Globus pallidus (tissue), 1 donor: Measurements from ENCODE around the gene NDUFAF2.
"Not testable (repeated sequence)": the region's sequence is repeated elsewhere in the genome, so short reads cannot be mapped to it uniquely, and the experiment has no call there.

Experiments
- DNase-seq: peaks from one replicate; pipeline ENCODE4 v3.0.0-alpha.2; 2015; ENCODE audit warnings: low spot score

The NDUFAF2 gene

GRCh38 chr5:60944904-60945812 lies at the start of gene NDUFAF2, which contains the start of gene ERCC8:
TSS of gene NDUFAF2 (plus strand) at chr5:60945205. CDS start at chr5:60945256, 51 bp downstream.
TSS of gene ERCC8 (minus strand) at chr5:60945070. CDS start at chr5:60945008, 62 bp downstream.
- peak; percentile 92 for DNase-seq

- DNase-seq, result no peak
These were observed 48.0 kb upstream of the NDUFAF2 start for GRCh38 chr5:60896991-60897390.

- peak; percentile 75 for DNase-seq
These were observed 41.6 kb upstream of the NDUFAF2 start for GRCh38 chr5:60903356-60903755.

- DNase-seq, result no peak
These were observed 28.4 kb upstream of the NDUFAF2 start for GRCh38 chr5:60916646-60917045.

- no peak for DNase-seq
These were observed 26.5 kb upstream of the NDUFAF2 start for GRCh38 chr5:60918466-60918865.

- DNase-seq, result no peak
These were observed 17.6 kb upstream of the NDUFAF2 start for GRCh38 chr5:60927450-60927849.

GRCh38 chr5:60929024-60929423 lies 16.0 kb upstream of the NDUFAF2 start:
- DNase-seq, result no peak

GRCh38 chr5:60943624-60944023 lies 1.4 kb upstream of the NDUFAF2 start:
- no peak for DNase-seq

GRCh38 chr5:60945813-60946187 lies 795 bp downstream of the NDUFAF2 start:
- peak; percentile 26 for DNase-seq

- DNase-seq, result no peak
These were observed 3.7 kb downstream of the NDUFAF2 start for GRCh38 chr5:60948738-60949137.

- DNase-seq, result no peak
These were observed 10.2 kb downstream of the NDUFAF2 start for GRCh38 chr5:60955239-60955638.

- no peak for DNase-seq
These were observed 13.1 kb downstream of the NDUFAF2 start for GRCh38 chr5:60958088-60958487.

GRCh38 chr5:60958712-60959111 lies 13.7 kb downstream of the NDUFAF2 start:
- no peak for DNase-seq

GRCh38 chr5:60959156-60959555 lies 14.2 kb downstream of the NDUFAF2 start:
- peak; percentile 30 for DNase-seq

GRCh38 chr5:60960591-60960990 lies 15.6 kb downstream of the NDUFAF2 start:
- DNase-seq, result no peak

GRCh38 chr5:60961685-60962084 lies 16.7 kb downstream of the NDUFAF2 start:
- DNase-seq, result no peak

- no peak for DNase-seq
These were observed 27.2 kb downstream of the NDUFAF2 start for GRCh38 chr5:60972231-60972630.

- DNase-seq, result no peak
These were observed 33.1 kb downstream of the NDUFAF2 start for GRCh38 chr5:60977956-60978737.

- no peak for DNase-seq
These were observed 34.0 kb downstream of the NDUFAF2 start for GRCh38 chr5:60978968-60979367.

GRCh38 chr5:60980511-60980910 lies 35.5 kb downstream of the NDUFAF2 start:
- DNase-seq, result no peak

- not testable (repeated sequence) for DNase-seq
These were observed 37.1 kb downstream of the NDUFAF2 start for GRCh38 chr5:60982127-60982526.

- no peak for DNase-seq
These were observed 44.8 kb downstream of the NDUFAF2 start for GRCh38 chr5:60989790-60990189.

GRCh38 chr5:60992871-60993270 lies 47.9 kb downstream of the NDUFAF2 start:
- no peak for DNase-seq
